ENCODE measurements around the gene CLEC5A. TPM values are rescaled to one million over a fixed set of nuclear protein-coding genes. Genes with fewer than 3 reads are reported as not detected.
A peak's percentile ranks its signal among the peaks of the same experiment; 100 is the strongest.

Gene CLEC5A
- total and polyA plus RNA-seq, 7 donors: 0.03 to 1.8 (median 0.60) TPM; not detected in 2

GRCh38 chr7:141956084-141956483, 9.3 kb upstream of the CLEC5A start:
- 31 to 35% methylated on average over 3 of the region's 3 CpGs for whole genome bisulfite sequencing, 2 donors
- intact Hi-C loops (cut with DNase I): no loop called here
- Histone ChIP-seq H3K27ac (no peak overlapping the region), H3K4me1 (no peaks in the 10 kb centered on the region), H3K36me3 (no peaks in the 10 kb centered on the region), H3K9me3 (no peaks in the 10 kb centered on the region), H3K27me3 (no peaks in the 10 kb centered on the region), H3K4me3 (no peak overlapping the region)
- TF ChIP-seq POLR2AphosphoS5 (IDR thresholded peaks at IDR 0.05): peak in 1 of 4 donors; percentile 20
- no peak for TF ChIP-seq EP300 (IDR thresholded peaks at IDR 0.05)
- DNase-seq: no peak

DNA sequence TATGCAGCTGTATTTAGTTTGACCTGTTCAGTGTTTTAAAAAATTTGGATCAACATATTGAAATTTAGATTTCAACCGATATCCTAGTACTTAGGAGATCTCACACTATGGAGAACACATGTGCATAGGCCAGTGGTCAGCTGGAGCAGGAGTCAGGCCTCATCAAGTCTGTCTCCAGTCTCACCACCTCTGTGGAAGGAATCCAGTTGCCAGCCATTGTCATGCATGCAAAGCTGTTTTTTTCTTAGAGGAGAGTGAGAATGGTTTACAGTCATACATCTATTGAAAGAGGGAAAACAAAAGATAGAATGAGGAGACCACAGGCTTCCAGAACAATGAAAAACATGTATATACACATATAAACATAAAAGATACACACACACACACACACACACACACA, 7.6 kb upstream of the CLEC5A start:
- H3K9me3 ChIP-seq: no peaks in the 10 kb centered on the region
- WGBS, 2 donors: 86 to 90% methylated on average over 1 of the region's 1 CpG
- H3K27ac ChIP-seq: no peak overlapping the region
- DNase-seq: no peak
- H3K27me3 ChIP-seq: no peaks in the 10 kb centered on the region
- TF ChIP-seq EP300 (IDR thresholded peaks at IDR 0.05) (no peak), POLR2A (IDR thresholded peaks at IDR 0.05) (no peak), POLR2AphosphoS5 (IDR thresholded peaks at IDR 0.05) (no peak)
- TF ChIP-seq, protein P1, sequence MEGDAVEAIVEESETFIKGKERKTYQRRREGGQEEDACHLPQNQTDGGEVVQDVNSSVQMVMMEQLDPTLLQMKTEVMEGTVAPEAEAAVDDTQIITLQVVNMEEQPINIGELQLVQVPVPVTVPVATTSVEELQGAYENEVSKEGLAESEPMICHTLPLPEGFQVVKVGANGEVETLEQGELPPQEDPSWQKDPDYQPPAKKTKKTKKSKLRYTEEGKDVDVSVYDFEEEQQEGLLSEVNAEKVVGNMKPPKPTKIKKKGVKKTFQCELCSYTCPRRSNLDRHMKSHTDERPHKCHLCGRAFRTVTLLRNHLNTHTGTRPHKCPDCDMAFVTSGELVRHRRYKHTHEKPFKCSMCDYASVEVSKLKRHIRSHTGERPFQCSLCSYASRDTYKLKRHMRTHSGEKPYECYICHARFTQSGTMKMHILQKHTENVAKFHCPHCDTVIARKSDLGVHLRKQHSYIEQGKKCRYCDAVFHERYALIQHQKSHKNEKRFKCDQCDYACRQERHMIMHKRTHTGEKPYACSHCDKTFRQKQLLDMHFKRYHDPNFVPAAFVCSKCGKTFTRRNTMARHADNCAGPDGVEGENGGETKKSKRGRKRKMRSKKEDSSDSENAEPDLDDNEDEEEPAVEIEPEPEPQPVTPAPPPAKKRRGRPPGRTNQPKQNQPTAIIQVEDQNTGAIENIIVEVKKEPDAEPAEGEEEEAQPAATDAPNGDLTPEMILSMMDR (IDR thresholded peaks at IDR 0.05): no peak
- intact Hi-C loops (cut with DNase I): no loop called here
- H3K36me3 ChIP-seq: no peaks in the 10 kb centered on the region
- H3K4me1 ChIP-seq: no peaks in the 10 kb centered on the region
- H3K4me3 ChIP-seq: no peak overlapping the region

DNA sequence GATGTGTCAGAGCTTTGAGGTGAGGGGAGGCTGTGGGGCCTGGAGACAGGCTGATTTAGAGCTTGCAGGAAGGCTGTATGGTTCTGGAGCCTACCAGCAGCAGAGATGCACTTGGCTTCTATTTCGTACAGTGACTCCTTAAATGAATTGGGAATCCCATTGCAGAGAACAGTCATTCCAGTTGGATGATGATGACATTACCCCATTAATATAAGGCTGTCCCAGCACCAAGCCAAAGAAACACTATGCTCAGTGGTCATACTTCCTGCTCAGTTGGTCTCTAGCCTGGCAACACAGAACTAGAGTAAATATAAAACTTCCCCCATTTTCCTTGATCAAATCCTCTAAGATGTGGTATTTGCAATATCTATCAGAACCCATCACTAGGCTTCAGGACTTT, 5.7 kb upstream of the CLEC5A start:
- no peak overlapping the region for H3K4me3 ChIP-seq
- no peaks in the 10 kb centered on the region for H3K9me3 ChIP-seq
- H3K36me3 ChIP-seq: no peaks in the 10 kb centered on the region
- no peak for TF ChIP-seq EP300 (IDR thresholded peaks at IDR 0.05)
- TF ChIP-seq, protein P1 (IDR thresholded peaks at IDR 0.05): no peak
- TF ChIP-seq POLR2AphosphoS5 (IDR thresholded peaks at IDR 0.05): no peak
- no peak for TF ChIP-seq POLR2A (IDR thresholded peaks at IDR 0.05)
- no peaks in the 10 kb centered on the region for H3K27me3 ChIP-seq
- DNase-seq: no peak
- H3K27ac ChIP-seq: no peak overlapping the region
- intact Hi-C loops (cut with DNase I): no loop called here
- WGBS, 2 donors: 89 to 90% methylated on average over 1 of the region's 1 CpG
- no peaks in the 10 kb centered on the region for H3K4me1 ChIP-seq

DNA sequence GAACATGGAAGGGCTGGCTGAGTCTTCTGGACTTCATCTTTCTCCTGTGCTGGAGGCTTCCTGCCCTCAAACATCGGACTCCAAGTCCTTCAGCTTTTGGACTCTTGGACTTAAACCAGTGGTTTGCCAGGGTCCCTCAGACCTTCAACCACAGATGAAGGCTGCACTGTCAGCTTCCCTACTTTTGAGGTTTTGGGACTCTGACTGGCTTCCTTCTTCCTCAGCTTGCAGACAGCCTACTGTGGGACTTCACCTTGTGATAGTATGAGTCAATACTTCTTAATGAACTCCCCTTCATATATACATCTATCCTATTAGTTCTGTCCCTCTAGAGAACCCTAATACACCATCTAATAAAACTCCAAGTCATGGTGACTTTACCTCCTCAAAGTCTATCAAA, 4.0 kb upstream of the CLEC5A start:
- Histone ChIP-seq H3K9me3 (no peaks in the 10 kb centered on the region), H3K27me3 (no peaks in the 10 kb centered on the region), H3K27ac (no peak overlapping the region), H3K4me1 (no peaks in the 10 kb centered on the region), H3K36me3 (no peaks in the 10 kb centered on the region), H3K4me3 (no peak overlapping the region)
- WGBS, 2 donors: 88 to 92% methylated on average over 1 of the region's 1 CpG
- TF ChIP-seq POLR2A (IDR thresholded peaks at IDR 0.05) (no peak), POLR2AphosphoS5 (IDR thresholded peaks at IDR 0.05) (no peak), EP300 (IDR thresholded peaks at IDR 0.05) (no peak)
- TF ChIP-seq, protein P1 (IDR thresholded peaks at IDR 0.05): no peak
- no peak for DNase-seq
- intact Hi-C loops (cut with DNase I): no loop called here

- DNase-seq: no peak
- Histone ChIP-seq H3K36me3 (no peaks in the 10 kb centered on the region), H3K4me1 (no peaks in the 10 kb centered on the region), H3K27ac (no peak overlapping the region), H3K9me3 (no peaks in the 10 kb centered on the region), H3K27me3 (no peaks in the 10 kb centered on the region), H3K4me3 (no peak overlapping the region)
- 87 to 89% methylated on average over 3 of the region's 3 CpGs for WGBS, 2 donors
- TF ChIP-seq POLR2AphosphoS5 (IDR thresholded peaks at IDR 0.05) (no peak), EP300 (IDR thresholded peaks at IDR 0.05) (no peak), POLR2A (IDR thresholded peaks at IDR 0.05) (no peak)
- TF ChIP-seq, protein P1 (IDR thresholded peaks at IDR 0.05): no peak
- intact Hi-C loops (cut with DNase I): no loop called here
Observed at GRCh38 chr7:141949911-141950310, 3.1 kb upstream of the CLEC5A start.
